GM18909 (cell line): ENCODE results near the gene USP20.
"Not testable (repeated sequence)": the region's sequence is repeated elsewhere in the genome, so short reads cannot be mapped to it uniquely, and the experiment has no call there.

Source experiments
- ATAC-seq: cut with Tn5 transposase; IDR thresholded peaks from one replicate; pipeline ENCODE4 v1.9.1; 2021; ENCODE audit warnings: mild to moderate bottlenecking; ENCODE audit not compliant: unreplicated experiment, poor library complexity

The USP20 gene

DNA sequence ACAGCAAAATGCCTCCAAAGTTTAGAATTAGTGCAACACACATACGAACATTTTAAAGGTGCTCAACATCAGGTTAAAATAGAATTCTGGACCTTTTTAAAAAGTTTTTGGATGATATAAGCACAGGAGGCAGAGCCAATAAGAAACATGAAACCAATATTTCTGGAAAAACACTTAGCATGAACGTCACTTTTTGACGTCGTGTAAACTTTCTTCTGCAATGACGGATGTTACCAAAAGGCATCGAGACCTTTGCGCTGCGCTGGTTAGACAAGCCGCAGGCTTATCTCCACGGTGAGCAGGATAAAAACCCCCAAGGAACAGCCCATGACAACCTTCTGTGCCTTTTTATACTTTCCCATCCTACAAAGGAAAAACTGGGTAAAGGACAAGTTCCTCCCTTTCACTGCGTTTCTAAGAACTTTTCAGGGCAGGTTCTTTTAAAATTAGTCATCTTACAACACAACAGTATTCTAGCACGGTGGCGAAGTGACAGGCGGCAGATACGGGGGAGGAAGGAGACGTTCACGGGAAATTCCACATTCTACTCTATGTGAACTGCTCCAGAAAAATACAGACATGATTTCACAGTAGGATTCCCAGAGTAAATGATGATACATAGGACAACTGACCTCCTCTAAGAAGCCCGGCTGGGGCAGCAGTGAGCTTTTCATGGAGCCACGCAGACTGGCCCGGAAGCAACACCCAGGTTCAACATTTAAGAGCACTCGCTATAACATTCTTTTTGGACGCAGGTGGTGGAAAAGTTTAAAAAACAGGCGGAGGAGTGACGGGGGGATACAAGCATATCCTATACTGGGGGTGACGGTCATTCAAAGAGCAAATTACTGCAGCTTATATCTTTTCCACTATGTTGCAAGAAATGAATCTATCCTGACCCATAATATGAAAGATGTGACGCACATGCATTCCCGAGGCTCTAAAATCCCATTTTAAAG, 52.4 kb downstream of the USP20 start:
- ATAC-seq: no peak

DNA sequence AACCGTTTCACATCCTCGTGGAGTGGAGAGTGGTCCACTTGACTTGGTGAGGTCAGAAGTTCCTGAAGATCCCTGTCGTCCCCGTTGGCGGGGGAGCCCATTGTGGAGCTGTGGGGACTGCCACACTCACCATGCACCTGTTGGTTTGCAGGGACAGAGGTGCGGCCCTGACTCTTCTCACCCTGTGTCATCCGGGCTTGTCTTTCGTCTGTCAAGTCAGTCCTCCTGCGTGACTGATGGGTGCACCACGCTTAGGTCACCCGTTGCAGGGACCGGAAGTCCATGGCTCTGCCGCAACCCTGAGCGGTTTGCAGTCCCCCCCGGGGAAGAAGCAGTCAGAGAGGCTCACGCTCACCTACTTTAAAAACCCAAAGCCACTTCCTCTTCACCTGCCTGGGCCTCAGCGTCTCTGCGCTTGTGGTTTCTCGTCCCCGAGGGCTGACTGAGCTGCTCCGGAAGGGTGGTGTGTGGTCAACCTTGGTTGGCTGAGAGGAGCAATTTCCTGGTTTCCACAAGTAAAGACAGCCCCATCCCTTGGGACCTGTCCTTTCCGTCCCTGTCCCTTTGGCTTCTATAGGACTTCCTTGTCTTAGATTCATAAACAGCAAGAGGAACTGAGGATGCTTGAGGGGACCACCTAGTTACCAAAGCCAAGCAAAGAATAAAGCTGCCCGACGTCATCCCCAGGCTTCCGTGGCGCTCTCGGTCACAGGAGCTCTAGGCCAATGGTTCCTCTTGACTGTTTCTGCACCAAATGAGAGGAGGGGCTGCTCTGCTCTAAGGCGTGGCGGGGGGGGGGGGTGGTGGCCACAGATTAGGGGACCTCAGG, 53.2 kb downstream of the USP20 start:
- ATAC-seq: peak; percentile 62

DNA sequence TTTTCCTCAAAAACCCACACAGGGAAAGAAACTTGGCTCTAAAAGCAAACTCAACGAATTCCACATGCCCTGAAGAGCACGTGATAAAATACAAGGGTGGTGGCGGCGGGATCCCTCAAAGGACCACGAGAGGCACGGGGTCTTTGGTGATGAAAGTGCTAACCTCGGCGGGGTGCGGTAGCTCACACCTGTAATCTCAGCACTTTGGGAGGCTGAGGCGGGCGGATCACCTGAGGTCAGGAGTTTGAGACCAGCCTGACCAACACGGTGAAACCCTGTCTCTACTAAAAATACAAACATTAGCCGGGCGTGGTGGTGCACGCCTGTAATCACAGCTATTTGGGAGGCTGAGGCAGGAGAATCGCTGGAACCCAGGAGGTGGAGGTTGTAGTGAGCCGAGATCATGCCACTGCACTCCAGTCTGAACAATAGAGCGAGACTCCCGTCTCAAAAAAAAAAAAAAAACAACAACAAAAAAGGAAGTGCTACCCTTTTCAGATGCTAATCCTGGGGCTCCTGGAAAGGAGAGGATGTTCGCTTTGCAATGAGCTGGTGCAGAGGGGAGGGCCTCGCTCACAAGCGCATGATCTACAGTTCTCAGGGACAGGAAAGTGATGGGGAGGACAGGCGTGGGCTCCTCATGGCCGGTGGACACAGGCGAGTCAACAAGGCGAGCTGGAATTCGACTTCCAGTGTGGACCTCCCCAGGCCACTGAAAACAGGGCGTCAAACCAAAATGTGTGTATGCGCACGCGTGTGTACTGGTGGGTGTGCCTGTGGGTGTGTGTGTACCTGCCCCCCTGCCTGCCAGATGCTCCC, 54.1 kb downstream of the USP20 start:
- no peak for ATAC-seq

DNA sequence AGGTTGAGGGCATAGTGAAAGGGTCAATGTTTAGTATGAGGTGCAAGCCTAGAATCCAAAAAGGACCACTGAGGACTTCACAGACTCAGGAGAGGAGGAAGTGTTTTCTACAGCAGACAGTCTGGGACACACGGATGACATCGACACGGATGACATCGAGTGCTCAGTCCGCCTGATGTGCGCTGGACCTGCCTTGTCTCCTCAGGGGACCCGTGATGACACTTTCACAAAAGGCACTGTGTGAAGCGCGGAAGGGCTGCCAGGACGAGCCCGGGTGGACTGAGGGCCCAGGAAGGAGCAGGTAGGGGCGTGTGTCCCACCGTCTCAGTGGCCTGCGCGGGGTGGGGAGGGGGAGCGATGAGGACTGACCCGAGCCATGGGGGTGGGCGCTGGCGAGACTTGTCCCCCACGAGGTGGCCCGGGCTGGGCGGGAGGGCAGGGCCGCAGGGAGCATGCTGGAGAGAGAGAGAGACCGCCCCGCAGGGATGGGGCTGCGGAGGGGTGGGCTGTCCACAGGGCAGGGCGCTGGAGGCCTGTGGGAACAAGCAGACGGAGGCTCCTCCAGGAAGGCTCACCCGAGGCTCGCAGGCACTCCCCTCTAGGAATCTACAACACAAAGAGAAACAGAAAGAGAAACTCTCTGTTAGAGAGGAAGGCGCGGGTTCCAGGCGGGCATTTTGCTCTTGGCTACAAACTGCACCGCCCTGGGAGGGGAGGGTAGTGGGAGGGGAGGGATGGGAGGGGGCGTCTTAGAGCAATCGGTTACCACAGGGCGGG, 54.9 kb downstream of the USP20 start:
- ATAC-seq: no peak

DNA sequence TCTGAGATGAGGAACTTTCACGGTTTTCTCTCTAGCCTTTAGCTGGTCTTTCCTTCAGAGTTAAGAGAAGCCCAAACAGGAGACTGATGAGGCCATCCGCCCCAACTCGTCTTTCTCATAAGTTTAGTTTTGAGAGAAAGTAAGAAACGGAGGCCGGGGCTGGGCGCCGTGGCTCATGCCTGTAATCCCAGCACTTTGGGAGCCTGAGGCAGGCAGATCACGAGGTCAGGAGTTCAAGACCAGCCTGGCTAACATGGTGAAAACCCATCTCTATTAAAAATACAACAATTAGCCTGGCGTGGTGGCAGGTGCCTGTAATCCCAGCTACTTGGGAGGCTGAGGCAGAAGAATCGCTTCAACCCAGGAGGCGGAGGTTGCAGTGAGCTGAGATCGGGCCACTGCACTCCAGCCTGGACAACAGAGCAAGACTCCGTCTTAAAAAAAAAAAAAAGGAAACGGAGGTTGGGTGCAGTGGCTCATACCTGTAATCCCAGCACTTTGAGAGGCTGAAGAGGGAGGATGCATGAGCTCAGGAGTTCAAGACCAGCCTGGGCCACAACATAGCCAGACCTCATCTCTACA, 55.6 kb downstream of the USP20 start:
- not testable (repeated sequence) for ATAC-seq

DNA sequence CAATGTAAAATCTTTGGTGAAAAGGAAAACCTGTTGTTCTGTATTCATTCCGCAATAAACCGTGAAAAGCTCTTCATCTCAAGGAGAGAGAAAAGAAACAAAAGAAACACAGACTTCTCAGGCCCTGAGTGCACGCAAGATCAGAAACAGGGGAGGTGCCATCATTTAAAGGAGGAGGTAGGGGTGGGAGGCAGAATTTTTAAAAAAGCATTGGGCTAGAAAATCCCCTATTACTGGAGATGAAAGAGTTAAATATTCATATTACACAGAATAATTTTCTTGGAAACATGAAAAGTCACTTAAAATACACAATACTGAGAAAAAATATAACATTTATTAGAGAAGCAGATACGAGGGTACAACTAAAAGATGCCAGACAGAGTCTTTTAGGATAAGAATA, 56.3 kb downstream of the USP20 start:
- ATAC-seq: no peak

DNA sequence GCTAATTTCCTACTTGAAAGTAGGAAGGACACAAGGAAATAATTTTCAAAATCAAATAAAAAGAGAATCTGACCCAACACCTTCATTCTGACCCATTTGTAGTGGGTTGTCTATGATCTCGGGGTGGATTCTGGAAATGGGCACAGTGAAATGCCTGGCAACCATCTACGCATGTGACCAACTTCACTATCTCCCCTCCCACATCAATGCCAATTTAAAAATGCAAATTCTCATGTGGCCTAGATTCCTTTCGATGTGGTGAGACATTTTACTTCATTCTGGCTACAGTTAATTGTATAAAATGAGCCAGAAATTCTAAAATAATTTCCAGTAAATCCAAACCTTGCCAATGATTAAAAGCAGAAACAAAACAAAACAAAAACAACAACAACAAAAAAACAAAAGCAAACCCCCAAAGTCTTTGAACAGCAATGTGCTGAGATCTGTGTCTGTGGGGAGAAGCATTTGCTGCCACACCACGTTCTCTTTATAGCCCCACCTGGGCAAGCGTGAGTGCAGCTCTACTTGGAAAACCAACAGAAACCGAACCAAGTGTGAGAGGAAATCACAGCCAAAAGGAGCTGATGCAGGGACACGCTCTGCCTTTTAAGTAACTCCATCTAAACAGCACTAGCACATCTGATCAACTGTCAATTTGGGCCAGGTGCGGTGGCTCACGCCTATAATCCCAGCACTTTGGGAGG, 59.0 kb downstream of the USP20 start:
- no peak for ATAC-seq

DNA sequence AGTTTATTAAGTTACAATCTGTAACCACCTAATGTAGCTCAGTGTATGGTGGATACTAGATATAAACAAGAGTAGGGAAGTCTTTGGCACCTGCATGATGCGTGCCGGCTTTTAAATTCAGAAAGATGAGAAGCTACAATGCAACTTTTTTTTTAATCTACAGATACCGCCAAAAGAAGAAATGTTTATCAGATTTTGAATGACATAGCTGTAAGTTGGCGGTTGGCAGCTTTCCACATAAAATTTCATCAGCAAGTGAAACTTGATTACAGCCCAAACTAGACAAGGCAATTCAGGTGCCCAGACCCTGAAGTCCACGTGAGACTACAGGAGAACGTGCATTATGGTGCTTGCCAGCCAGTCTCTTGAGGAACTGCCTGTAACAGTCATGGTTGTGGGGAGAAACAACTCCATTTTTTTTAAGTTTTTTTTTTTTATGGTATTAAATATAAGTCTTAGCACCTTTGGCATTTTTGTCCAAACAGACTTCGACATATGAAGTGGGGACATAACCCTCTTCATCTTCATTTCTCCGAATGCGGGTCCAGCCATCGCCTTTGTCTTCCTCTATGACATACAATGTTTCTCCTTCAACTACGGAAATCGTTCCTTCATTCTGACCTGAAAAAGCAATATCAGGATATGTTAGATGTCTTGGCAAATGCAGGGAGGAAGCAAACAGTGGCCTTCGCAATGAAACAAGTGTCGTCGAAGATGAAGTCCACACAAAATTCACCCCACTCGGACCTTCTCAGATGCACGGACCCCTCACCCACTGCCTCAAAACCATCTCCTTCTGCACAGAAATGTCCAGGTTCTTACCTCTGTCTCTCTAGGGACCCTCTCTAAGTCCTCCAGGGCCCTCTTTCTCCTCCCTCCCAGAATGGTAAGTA, 60.4 kb downstream of the USP20 start:
- no peak for ATAC-seq

DNA sequence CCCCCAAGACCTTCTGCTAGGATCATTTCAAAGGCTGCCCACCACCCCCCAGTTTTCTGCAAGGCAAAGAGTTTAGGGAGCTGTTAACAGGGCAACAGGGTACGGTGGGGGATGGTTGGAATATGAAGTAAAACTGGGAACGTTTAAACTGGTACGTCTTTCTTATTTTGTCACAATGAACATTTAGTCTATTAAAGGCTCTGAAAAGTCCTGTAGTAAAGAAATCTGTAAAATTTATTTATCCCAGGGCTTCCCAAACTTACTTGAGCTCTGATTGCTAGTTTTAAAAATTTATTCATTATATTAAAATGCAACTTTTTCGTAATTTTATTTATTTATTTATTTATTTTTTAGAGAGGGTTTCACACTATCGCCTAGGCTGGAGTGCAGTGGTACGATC, 62.0 kb downstream of the USP20 start:
- no peak for ATAC-seq

DNA sequence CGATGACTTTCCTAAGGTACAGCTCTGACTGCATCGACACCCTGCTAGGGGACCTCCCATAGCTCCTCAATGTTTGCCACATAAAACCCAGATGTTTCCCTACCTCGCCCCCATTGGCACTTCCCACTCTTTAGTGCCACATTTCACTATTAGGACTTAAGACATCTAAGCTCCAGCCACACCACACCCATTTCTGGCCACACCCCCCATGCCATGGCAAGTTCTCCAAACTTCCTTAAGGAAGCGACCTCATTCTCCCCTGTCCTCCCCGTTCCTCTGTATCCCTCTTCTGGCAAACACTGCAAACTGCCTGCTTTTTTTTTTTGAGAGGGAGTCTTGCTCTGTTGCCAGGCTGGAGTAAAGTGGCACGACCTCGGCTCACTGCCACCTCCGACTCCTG, 62.9 kb downstream of the USP20 start:
- no peak for ATAC-seq

DNA sequence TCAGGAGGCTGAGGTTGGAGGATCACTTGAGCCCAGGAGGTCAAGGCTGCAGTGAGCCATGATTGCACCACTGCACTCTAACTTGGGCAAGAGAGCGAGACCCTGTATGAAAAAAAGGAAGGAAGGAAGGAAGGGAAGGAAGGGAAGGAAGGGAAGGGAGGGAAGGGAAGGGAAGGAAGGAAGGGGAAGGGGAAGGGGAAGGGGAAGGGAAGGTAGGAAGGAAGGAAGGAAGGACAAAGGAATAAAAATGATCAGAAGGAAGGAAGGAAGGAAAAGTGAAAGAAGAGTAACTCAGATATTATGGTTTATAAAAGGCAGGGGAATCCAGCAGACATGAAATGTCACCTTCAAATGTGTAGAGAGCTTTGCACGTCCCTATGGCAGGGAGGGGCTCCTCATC, 64.4 kb downstream of the USP20 start:
- ATAC-seq: no peak

DNA sequence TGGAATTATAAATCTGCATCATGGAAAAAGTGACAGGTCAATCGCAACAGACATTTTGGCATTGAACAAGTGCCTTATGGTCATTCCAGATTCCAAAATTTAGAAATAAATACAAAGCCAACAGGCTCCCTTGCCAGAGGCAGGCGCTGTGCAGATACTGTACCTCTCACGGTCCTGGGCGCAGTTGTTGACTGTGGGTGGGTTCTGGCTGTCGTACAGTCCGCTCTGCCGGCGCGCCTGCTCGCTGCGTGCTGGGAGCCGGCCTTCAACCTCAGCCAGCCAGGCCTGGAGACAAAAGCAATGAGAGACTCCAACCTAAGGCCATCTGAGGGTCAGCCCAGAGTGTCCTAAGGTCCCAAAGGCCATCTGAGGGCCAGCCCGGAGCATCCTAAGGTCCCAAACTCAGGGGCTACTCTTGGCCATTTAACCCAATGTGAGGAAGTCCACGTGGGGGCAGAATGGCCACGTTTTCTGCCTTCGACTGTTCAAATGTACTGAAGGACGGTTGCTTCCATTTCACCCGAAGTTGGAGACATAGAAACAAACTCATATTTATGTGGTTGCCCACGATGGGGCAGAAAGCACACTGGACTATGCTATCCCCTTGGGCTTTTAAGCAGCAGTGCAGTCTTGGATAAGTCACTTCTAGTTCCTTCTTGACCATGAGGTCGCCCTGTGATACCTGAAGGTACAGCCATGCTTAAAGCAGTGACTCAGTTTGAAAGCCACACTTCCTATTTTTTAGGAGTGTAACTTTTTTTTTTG, 65.2 kb downstream of the USP20 start:
- peak; percentile 67 for ATAC-seq

DNA sequence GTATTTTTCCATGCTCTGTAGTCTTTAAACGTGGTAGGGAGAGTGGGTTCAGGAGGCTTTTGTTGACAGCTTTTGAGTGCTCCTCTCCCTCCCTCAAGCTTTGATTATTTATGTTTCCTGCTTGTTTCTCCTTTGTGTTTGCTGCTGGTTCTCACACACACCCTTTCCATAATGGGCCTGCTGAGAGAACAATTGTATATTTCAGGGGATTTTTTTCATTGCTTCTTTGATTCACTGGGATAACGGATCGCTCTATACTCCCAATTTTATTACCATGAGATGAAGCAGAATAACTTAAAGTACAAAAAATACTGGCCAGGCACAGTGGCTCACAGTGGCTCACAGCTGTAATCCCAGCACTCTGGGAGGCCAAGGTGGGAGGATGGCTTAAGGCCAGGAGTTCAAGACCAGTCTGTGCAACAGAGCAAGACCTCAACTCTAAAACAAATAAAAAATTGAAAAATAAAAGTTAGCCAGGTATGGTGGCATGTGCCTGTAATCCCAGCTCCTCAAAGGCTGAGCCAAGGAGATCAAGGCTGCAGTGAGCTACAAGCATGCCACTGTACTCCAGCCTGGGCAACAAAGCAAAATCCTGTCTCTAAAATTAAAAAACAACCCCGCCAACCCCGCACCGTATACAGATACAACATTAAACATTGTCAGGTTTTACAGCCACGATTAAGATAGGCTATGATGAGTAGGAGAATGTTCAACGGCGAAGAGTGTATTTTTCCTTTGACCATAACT, 66.9 kb downstream of the USP20 start:
- ATAC-seq: no peak

DNA sequence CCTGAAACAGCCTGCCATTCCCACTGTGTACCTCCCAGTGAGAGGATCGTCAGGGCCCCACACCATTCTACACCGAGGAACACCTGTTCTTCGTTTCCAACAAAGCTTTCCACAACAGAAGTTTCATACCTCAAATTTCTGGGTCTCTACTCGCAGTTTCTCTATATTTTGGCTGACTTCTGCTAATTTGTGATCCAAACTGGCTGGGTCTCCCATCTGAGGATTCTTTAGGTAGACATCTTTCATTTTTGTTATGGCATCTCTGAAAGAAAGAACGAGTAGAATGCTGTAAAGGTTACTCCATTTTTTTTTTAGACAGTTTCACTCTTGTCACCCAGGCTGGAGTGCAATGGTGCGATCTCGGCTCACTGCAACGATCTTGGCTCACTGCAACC, 67.5 kb downstream of the USP20 start:
- no peak for ATAC-seq

DNA sequence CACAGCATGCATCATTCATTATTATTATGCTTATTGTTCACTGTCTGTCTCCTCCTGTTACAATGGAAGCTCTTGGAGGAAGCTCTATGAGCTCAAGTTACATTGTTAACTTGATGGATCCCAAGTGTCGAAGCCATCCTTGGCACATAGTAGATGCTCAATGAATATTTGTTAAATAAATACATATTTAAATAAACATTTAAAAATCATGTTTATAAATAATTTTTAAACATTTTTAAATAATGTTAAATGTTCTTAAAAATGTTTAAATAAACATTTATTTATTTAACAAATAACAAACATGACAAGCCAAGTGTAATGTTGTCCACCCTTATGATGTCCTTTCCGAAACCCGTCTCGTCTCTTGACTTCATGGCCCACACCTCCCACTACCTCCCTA, 69.5 kb downstream of the USP20 start:
- no peak for ATAC-seq

DNA sequence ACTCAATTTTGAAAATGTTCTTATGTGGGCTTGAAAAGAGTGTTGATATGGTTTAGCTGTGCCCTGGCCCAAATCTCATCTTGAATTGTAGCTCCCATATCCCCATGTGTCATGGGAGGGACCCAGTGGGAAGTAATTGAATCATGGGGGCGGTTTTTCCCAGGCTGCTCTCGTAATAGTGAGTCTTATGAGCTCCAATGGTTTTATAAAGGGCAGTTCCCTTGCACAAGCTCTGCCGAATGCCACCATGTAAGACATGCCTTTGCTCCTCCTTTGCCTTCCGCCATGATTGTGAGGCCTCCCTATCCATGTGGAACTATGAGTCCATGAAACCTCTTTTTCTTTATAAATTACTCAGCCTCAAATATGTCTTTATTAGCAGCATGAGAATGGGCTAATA, 71.0 kb downstream of the USP20 start:
- no peak for ATAC-seq
